Measurements from ENCODE around the gene CTNS.
A peak's percentile ranks its signal among the peaks of the same experiment; 100 is the strongest.

CTNS gene

DNA sequence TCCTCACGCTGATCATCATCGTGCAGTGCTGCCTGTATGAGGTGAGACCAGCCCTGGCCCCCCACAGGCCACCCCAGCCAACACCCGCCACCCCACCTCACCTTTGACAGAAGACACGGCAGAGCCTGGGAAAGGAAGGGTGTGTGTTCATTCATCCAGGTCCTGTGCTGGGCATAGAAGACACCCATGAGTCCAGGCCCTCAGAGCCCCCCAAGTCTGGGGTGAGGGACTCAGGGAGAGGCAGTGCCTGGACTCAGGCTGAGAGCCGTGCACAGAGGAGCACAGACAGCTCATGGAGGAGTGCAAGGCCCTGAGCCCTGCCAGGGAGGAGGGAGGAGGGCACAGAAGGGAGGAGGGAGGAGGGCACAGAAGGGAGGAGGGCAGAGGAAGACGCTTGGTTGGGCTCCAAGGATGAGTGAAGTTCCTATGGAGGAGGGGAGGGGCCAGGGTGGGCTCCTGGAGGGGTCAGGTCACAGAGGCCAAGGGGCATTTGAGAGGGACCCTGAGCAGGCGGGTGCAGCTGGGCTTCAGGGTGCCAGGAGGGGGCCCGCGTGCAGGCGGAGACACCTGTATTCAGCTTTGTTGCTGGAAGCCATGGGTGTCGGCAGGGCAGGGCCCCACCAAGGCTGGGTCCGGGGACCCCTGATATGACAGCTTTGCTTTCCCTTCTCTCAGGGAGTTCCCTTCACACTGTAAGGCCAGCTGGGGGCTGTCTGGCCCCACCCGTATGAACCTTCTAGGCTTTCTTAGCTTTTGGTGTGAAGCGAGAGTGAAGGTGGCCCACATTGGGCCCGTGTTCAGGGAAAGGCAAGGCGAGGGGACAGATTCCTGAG lies 20.4 kb downstream of the CTNS start:
- no peak for DNase-seq
- intact Hi-C loops (cut with DNase I) = no loop called here

DNA sequence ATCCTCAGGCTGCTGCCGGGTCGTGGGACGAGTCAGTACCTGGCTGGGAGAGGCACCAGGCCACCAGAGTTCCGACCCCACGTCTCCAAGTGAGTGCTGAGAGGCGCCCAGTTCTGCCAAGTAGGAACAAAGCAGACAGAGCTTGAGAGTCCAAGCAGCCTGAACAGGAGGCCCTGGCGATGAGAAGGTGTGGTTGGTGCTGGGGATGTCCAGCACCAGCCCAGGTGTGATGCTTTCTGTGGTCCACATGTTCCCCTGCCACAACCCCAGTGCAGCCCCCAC lies 21.0 kb downstream of the CTNS start:
- no peak for DNase-seq
- intact Hi-C loops (cut with DNase I) = no loop called here

DNA sequence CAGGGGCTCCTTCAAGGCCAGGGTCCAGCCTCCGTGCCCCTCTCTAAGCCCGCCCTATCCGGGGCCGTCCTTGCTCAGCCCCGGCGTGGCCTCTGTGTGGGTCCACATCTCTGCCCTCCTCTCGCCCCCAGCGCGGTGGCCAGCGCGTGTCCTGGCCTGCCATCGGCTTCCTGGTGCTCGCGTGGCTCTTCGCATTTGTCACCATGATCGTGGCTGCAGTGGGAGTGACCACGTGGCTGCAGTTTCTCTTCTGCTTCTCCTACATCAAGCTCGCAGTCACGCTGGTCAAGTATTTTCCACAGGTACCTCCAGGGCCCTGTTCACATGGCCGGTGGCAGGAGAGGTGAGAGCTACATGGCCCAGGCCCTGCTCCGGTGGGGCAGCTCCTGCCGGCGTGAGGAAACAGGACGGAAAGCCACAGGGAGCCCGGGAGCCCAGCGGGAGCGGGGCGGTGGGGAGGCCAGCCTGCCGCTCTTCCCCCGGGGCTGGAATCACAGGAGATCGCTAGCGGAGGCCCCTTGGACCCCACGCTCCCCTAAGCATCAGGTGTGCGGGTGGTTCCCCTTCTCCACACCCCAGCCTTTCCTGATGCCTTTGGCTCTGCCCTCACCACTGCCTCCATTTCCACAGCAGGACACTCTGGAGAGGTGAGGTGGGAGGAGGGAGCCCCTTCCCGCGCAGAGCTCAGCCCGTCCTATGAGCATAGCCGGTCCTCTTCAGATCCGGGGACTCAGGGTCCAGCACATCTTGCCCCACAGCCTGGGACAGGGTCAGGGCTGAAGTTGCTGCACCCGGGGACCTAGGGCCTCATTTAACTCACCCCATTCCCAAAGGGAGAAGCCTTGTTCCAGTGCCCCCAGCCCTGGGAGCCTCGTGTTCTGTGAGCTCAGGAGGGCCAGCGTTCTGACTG lies 21.6 kb downstream of the CTNS start:
- DNase-seq = peak in 13 of 42 donors; percentile 20 to 57 (median 41)
- intact Hi-C loops (cut with DNase I) = no loop called here

DNA sequence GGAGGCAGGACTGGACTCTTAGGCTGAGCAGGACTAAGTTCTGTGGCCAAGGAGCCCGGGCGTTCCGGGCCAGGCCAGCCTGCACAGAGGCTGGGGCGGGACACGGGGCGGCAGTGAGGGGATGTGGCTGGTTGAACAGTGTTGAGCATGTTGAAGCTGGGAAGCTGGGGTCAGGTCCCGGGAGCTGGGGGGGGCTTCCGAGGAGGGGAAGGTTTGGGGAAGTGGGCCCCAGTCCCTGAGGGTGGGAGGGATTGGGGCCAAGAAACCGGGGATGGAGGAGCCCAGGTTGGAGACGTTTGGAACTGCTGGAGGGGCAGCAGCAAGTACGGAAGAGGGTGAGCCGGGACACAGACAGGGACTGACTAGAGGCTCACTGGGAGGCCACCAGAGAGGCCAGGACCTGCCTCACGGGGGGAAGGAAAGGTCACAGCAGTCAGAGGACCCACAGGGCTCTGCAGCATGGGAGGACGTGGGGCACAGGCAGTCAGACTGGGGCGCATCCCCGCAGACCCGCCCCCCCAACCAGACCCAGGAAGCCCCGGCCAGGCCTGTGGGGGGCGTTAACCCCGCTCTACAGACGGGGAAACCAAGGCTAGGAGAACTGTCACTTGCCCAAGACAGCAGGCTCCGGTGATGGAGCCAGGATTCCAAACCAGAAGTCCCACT lies 22.4 kb downstream of the CTNS start:
- intact Hi-C loops (cut with DNase I) = no loop called here
- DNase-seq = no peak

DNA sequence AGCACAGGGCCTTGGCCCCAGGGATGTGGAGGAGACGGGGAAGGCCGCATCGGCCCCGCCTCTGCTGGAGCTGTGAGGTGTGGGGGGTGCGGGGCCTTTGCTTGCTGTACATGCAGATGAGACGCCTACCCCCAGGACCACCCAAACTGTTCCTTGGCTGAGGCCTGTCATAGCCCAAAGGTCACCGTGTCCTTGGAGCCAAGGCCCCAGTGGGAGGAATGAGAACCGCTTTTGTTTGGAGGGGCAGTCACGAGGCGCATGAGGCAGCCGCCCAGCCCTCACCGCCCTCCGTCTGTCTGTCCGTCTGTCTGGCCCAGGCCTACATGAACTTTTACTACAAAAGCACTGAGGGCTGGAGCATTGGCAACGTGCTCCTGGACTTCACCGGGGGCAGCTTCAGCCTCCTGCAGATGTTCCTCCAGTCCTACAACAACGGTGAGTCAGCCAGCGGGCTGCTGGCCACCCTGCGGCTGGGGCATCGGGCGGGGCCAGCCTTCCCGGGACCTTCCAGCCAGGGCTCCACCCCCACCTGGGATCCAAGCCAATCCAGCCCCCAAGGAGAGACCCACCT lies 23.1 kb downstream of the CTNS start:
- peak in 37 of 42 donors; percentile 19 to 86 (median 53) for DNase-seq
- intact Hi-C loops (cut with DNase I) = loop anchor here (10.0 kb wide), 2 partner anchors 125 to 615 kb away; no protein-coding TSS in a partner anchor

DNA sequence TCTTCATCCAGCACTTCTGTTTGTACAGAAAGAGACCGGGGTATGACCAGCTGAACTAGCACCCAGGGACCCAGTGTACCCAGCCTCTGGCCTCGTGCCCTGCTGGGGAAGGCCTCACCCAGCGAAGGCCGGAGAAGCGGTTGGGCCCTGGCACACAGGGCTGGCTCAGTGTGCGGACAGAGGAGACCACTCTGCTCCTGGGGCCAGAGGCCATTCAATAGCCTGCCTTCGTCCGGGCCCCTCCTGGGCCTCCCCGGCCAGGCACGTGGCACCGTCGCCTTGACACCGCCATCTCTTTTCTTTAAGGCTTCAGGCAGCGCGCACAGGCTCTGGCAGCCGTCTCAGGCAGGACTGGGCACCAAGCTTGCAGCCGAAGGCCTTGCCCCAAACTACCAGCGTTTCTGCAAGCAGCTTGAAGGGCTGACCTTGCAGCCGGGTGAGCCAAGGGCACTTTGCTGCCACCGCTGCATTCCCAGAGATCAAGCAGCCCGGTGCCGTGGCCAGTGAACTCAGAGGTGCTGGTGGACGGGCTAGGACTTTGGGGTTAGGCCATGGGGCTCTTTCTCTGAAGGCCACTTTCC lies 23.8 kb downstream of the CTNS start:
- intact Hi-C loops (cut with DNase I) = loop anchor here (10.0 kb wide), 2 partner anchors 126 to 616 kb away; no protein-coding TSS in a partner anchor
- peak in 25 of 42 donors; percentile 15 to 83 (median 49) for DNase-seq

DNA sequence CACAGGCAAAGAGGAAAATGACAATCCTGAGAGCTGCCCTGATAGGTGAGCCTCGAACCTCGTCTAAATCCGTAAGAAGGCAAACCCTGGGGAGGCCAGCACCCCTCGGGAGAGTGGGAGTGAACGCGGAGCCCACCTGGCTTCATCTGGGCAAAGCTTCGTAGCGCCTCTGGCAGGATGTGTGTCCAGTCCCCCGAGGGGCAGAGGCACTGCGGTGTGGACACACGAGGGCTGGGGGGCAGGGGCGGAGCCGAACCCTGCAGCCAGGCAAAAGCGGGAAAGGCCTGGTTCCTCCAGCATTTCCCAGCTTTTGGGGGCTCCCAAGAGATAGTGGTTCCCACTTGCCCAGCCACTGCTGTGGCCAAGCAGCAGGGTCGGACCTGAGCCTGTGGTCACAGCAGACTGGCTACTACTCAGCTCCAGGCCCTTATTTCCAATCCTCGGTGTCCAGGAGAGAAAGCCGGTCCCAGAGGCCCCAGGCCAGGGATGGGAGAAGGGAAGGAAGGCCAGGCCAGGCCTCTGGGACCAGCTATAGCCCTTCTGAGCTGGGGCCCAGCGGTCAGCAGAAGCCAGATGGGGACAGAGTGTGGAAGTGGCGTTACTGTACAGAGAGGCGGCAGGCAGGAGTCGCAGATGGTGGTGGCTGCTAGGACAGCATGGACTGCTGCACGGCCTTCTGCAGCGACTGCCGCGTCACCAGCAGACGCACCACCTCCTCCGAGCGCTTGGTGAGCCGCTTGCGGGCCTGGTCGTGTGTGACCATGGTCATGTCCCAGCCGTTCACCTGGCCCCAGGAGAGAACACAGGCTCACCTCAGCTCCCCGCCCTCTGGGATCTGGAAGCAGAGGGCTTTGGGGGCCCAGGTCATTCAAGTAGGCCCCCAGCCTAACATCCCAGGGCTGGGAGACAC lies 26.8 kb downstream of the CTNS start:
- intact Hi-C loops (cut with DNase I) = loop anchor here (10.0 kb wide), 2 partner anchors 129 to 619 kb away; no protein-coding TSS in a partner anchor
- no peak for DNase-seq

DNA sequence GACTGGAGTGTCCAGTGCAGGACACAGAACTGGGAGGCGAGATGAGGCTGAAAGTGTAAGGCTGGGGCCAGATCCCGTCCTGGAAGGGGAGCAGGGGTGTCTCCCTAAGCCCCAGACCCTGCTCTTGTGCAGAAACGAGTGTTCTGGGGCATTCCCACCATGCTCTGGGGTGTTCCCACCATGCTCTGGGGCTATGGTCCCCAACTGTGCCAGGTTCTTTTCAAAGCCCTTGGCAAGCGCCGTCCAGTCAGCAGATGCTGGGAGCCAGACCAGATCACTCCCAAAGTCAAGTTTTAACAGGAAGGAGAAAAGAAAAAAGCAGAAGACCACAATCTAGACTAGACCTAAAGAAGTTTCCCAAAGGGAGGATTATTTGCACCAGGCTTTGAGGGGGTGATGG lies 29.3 kb downstream of the CTNS start:
- peak in 33 of 42 donors; percentile 18 to 79 (median 56) for DNase-seq
- intact Hi-C loops (cut with DNase I) = loop anchor here (10.0 kb wide), 2 partner anchors 131 to 621 kb away; no protein-coding TSS in a partner anchor

DNA sequence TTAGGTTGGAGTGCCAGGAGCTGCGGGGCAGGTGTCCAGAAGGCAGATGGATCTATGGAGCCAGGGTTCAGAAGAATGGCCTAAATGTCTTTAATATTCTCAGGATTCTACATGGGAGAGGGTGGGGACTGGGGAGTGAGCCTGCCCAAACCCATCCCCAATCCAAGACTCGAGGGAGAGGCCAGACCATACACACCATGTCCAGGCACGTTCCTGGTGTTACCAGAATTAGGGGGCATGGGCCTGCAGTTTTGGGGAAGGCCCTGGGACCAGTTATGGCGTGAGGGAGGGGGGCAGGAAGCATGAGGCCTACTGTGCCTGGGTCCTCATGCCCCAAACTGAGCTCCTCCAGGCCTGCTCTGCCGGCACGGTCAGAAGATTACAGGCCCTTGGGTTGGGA lies 30.0 kb downstream of the CTNS start:
- no peak for DNase-seq
- intact Hi-C loops (cut with DNase I) = loop anchor here (10.0 kb wide), 2 partner anchors 132 to 622 kb away; no protein-coding TSS in a partner anchor

DNA sequence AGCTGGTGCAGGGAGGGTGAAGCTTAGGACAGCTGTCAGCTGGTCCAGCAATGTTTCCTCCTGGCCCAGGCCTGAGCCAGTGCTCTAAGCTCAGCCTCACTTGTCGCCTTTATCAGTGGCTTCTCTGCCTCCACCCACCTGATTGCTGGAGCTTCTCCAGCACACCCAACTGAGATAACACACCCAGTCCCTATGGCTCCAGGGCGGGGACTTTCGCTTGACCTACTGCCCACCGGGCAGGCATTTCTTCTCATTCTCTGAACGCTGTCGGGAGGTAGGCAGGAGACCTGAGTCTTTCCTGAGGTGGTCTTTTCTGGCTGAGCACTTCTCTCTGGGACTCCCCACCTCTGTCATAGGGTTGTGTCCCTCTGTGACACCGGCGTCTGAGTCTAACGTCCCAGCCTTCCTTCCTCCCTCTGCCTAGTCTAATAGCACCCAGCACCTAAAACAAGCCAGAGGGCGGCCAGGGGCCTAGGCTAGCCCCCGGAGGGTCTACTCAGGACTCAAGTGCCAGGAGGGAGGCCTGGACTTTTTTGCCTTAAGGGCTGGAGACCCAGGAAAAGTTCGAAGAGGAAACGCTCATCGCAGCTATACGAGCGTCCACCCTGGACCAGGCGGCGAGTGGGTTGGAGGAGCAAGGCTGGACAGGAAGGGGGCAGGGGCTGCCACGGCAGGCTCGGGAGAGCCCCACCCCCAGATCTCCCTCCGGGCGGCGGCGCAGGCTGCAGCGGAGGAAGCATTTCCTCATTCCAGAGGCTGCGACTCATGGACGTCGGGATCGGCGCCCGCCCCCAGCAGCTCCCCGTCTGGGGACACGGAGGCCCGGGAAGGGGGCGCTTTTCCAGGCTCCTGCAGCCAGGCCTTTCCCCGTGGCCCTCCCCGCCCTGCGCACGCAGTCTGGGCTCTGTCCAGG lies 31.1 kb downstream of the CTNS start:
- intact Hi-C loops (cut with DNase I) = loop anchor here (10.0 kb wide), 2 partner anchors 133 to 623 kb away; no protein-coding TSS in a partner anchor
- peak; percentile 28 to 85 (median 66) for DNase-seq

DNA sequence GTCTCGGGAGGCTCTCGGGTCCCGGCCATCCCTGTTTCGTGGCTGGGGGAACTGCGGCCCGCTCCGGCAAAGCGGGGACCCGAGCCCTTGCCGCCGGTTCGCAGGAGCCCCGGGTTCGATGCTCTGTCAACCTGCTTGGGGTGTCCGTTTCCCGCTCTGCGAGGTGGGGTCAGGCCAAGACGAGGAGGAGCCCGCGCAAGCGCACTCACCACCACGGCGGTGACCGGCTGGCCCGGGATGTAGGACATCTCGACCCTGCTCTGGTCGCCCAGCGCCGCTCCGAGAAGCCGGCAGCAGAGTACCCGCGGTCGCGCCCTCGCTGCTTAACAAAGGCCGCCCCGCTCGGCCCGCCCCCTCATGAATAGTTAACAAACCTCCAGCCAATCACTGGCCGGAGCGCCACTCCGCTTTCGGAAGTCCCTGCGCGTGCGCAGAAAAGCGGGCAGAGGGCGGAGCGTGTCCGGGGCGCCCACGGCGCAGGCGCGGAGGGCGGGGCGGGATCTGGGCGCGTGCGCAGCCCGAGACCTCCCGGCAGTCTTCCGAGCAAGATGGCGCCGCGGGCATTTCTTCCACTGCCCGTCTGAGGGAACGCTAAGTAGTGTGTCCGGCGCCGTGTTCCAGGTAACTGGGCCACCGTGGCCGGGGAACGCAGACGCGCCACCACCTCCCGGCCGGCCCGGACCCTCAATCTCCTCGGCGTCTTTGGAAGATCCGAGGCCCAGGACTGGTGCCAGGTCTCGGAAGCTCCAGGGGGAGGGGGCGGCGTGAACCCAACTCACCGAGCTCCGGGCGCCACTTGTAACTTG lies 31.9 kb downstream of the CTNS start, which contains the start of the genes EMC6 and TAX1BP3:
Gene EMC6 (plus strand): TSS at position 534 of the 806 bp plus-strand sequence. CDS start 335 bp downstream, outside the sequence.
Gene TAX1BP3 (minus strand): TSS at position 300 of the 806 bp plus-strand sequence. CDS start 52 bp downstream, at position 248.
- intact Hi-C loops (cut with DNase I) = loop anchor here (10.0 kb wide), 2 partner anchors 134 to 624 kb away; no protein-coding TSS in a partner anchor
- DNase-seq = peak; percentile 98 to 100 (median 99)

DNA sequence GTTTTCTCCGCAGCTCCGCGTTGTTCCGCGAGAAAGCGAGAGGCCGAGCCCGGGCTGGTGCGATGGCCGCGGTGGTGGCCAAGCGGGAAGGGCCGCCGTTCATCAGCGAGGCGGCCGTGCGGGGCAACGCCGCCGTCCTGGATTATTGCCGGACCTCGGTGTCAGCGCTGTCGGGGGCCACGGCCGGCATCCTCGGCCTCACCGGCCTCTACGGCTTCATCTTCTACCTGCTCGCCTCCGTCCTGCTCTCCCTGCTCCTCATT lies 32.5 kb downstream of the CTNS start:
- no peak for DNase-seq
- intact Hi-C loops (cut with DNase I) = loop anchor here (10.0 kb wide), 2 partner anchors 134 to 624 kb away; no protein-coding TSS in a partner anchor

DNA sequence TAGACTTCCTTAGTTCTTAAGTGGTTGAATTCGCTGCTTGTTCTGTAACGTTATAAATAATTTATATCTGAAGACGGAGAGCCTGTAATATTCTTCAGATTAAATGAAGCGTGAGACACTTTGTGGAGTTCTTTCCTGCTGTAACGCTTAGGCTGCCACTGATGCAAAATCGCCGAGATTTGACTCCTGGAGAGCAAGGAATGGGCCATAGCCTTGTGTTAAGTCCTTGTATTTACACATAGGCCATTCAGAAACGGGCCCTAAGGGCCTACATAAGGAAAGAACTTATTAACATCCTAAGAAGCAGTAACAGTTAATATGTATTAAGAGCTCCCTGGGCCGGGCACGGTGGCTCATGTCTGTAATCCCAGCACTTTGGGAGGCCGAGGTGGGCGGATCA lies 33.0 kb downstream of the CTNS start:
- intact Hi-C loops (cut with DNase I) = loop anchor here (10.0 kb wide), 2 partner anchors 135 to 625 kb away; no protein-coding TSS in a partner anchor
- DNase-seq = no peak

DNA sequence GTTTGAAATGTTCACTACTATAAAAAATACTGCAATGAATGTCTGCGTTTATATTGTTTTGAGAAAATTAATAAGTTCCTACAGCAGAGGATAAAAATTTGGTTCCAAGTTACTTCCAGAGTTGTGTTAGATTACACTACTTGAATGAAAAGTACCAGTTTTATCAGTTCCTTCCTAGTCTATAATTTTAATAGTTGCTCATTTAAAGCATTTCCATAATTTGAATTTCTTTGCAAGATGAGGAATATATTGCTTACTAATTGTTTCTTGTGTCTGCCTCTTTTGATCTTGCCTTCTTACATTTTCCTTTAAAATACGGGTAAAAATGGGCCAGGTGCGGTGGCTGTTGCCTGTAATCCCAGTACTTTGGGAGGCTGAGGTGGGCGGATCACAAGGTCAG lies 36.0 kb downstream of the CTNS start:
- no peak for DNase-seq
- intact Hi-C loops (cut with DNase I) = no loop called here

DNA sequence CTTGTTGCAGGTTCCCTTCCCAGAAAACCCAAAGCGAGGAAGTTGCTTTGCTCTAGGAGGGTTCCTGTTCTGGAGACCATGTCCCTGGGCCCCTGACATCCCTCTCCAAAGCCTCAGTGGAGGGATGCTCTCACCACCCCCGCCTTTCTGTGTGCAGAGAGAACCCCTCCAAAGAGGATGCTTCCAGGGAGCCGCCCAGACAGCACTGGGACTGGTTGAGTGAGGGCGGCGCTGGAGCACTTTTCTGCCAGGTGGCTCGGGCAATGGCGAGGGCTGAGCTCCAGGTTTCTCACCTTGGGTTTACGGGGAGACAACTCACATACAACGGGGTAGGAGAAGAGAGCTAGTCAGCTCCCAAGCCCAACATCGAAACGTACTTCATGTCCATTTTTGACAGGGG lies 39.3 kb downstream of the CTNS start:
- intact Hi-C loops (cut with DNase I) = no loop called here
- no peak for DNase-seq

All from head of caudate nucleus (tissue), 42 donors.